Upper lobe of right lung (tissue), 1 donor: ENCODE measurements around the gene B3GALT5. TPM values are rescaled to one million over a fixed set of nuclear protein-coding genes. Genes with fewer than 3 reads are reported as not detected.

ENCODE experiments used
- ATAC-seq: fragments of 200-7000 bp; cut with Tn5 transposase; one replicate; pipeline ENCODE4 v1.9.1; 2020; ENCODE audit warnings: mild to moderate bottlenecking, moderate library complexity
- DNase-seq: peaks from one replicate; pipeline ENCODE4 v3.0.0-alpha.2; 2020
- H3K27ac ChIP-seq: fragments of 200-600 bp; one replicate; pipeline ENCODE4 v1.8.0; 2022
- H3K27me3 ChIP-seq: fragments of 200-600 bp; one replicate; pipeline ENCODE4 v1.8.0; 2022; ENCODE audit warnings: mild to moderate bottlenecking
- H3K36me3 ChIP-seq: fragments of 200-600 bp; one replicate; pipeline ENCODE4 v1.8.0; 2022
- H3K4me1 ChIP-seq: fragments of 200-600 bp; one replicate; pipeline ENCODE4 v1.8.0; 2022
- H3K4me3 ChIP-seq: fragments of 200-600 bp; one replicate; pipeline ENCODE4 v1.8.0; 2022; ENCODE audit warnings: mild to moderate bottlenecking
- H3K9me3 ChIP-seq: fragments of 200-600 bp; one replicate; pipeline ENCODE4 v1.8.0; 2022
- CTCF ChIP-seq: fragments of 200-600 bp; IDR thresholded peaks from one replicate; pipeline ENCODE4 v1.8.0; 2022; ENCODE audit warnings: antibody characterized with exemption
- intact Hi-C: fragments of 100-400 bp; cut with DNase I; formaldehyde crosslinking; loops from one replicate; pipeline ENCODE4 v1.11.0; 2022
- long read RNA-seq: library from polyadenylated mRNA; unstranded; transcript quantifications from one replicate; pipeline ENCODE4 v2.0.0, GENCODE V29; 2021
- total RNA-seq: library from RNA; stranded (reverse); fragmentation: NEBNext Ultra II Directional; extraction: Animal tissue kit (Norgen Biotek cat#: 25700); gene quantifications from one replicate; pipeline ENCODE4 v1.2.1, GENCODE V29; 2021
- donor health status: DM: no; HTN: yes; CAD: no; lungs with severe emphysema.

B3GALT5 gene
- total RNA-seq, result not detected
- long read RNA-seq, result 0 reads

- H3K27ac ChIP-seq, result no peak within 1 kb of the TSS
- H3K4me3 ChIP-seq, result no peak within 1 kb of the TSS
These were observed at the start of gene B3GALT5 for GRCh38 chr21:39612233-39613040. Gene B3GALT5 (plus strand): TSS chr21:39612940. CDS start chr21:39660560, 47,620 bp downstream.

GRCh38 chr21:39564200-39564599, 48.5 kb upstream of the B3GALT5 start:
- ATAC-seq (no peak), DNase-seq (no peak)
- Histone ChIP-seq H3K36me3 (no peaks in the 10 kb centered on the region), H3K4me3 (no peak overlapping the region), H3K27me3 (no peaks in the 10 kb centered on the region), H3K9me3 (no peaks in the 10 kb centered on the region), H3K4me1 (no peaks in the 10 kb centered on the region), H3K27ac (no peak overlapping the region)
- intact Hi-C loops, result no loop called here
- no peak for TF ChIP-seq CTCF

More at GRCh38 chr21:39612233-39613040, at the start of gene B3GALT5:
- Histone ChIP-seq H3K27me3 (peaks cover 41% of the 10 kb centered on the region), H3K9me3 (no peaks in the 10 kb centered on the region), H3K4me1 (no peaks in the 10 kb centered on the region), H3K36me3 (no peaks in the 10 kb centered on the region)
- ATAC-seq (no peak), DNase-seq (no peak)
- no peak for TF ChIP-seq CTCF
- intact Hi-C loops, result no loop called here

- H3K36me3 ChIP-seq, result no peaks in the 10 kb centered on the region
- DNase-seq (no peak), ATAC-seq (no peak)
- no peaks in the 10 kb centered on the region for H3K4me1 ChIP-seq
- intact Hi-C loops, result no loop called here
- no peak for TF ChIP-seq CTCF
- no peak overlapping the region for H3K4me3 ChIP-seq
- H3K27ac ChIP-seq, result no peak overlapping the region
- no peaks in the 10 kb centered on the region for H3K27me3 ChIP-seq
- no peaks in the 10 kb centered on the region for H3K9me3 ChIP-seq
These were observed 45.4 kb upstream of the B3GALT5 start for GRCh38 chr21:39567180-39567972.

- no peak for TF ChIP-seq CTCF
- Histone ChIP-seq H3K4me1 (no peaks in the 10 kb centered on the region), H3K27me3 (peaks cover 6% of the 10 kb centered on the region), H3K36me3 (no peaks in the 10 kb centered on the region), H3K9me3 (no peaks in the 10 kb centered on the region), H3K4me3 (no peak overlapping the region), H3K27ac (no peak overlapping the region)
- DNase-seq (no peak), ATAC-seq (no peak)
- intact Hi-C loops, result no loop called here
These were observed 44.4 kb upstream of the B3GALT5 start for GRCh38 chr21:39568361-39568760.

- Histone ChIP-seq H3K9me3 (no peaks in the 10 kb centered on the region), H3K36me3 (no peaks in the 10 kb centered on the region), H3K4me1 (no peaks in the 10 kb centered on the region), H3K27me3 (peaks cover 10% of the 10 kb centered on the region), H3K4me3 (no peak overlapping the region), H3K27ac (no peak overlapping the region)
- intact Hi-C loops, result no loop called here
- no peak for TF ChIP-seq CTCF
- ATAC-seq (no peak), DNase-seq (no peak)
These were observed 37.0 kb upstream of the B3GALT5 start for GRCh38 chr21:39575775-39576174.
